ENCODE results near the gene JARID2.

The JARID2 gene

GRCh38 chr6:15355683-15356099 lies 109.8 kb downstream of the JARID2 start:
- no peak for DNase-seq (ENCODE audit: low read depth in 3 of 3)

DNA sequence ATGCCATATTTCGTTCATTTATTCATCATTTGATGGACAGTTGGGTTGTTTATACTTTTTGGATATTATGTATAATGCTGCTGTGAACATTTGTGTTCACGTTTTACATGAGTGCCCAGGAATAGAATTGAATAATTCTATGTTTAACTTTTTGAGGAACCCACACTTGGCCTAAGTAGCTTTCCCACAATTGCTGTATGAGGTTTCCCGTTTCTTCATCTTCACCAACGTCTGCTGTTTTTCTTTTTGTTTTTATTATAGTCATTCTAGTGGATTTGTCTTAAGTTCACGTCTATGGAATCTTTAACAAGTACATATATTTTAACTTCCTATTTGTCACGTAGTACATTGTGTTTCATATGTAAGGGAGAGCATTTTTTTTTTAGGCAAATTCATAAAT lies 110.3 kb downstream of the JARID2 start:
- no peak for DNase-seq (ENCODE audit: low read depth in 3 of 3)

DNA sequence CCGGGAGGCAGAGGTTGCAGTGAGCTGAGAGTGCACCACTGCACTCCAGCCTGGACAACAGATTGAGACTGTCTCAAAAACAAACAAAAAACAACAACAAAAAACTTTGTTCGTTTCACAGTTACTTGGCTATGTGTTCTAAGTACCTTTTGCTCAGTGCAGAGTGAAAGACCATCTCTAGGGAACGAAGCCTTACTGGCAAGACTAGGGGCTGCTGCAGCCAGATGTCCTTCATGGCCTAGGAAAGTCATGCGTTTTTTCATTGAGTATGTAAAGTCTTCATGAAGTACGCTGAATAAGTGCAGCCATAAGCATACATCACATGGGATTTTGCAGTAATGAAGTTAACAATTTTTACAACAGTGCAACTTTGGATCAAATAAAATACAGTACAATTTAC lies 111.1 kb downstream of the JARID2 start:
- no peak for DNase-seq (ENCODE audit: low read depth in 3 of 3)

GRCh38 chr6:15357782-15358181 lies 111.9 kb downstream of the JARID2 start:
- DNase-seq (ENCODE audit: low read depth in 3 of 3): no peak

- DNase-seq (ENCODE audit: low read depth in 3 of 3): no peak
Measured at GRCh38 chr6:15358579-15359327, 112.9 kb downstream of the JARID2 start.

DNA sequence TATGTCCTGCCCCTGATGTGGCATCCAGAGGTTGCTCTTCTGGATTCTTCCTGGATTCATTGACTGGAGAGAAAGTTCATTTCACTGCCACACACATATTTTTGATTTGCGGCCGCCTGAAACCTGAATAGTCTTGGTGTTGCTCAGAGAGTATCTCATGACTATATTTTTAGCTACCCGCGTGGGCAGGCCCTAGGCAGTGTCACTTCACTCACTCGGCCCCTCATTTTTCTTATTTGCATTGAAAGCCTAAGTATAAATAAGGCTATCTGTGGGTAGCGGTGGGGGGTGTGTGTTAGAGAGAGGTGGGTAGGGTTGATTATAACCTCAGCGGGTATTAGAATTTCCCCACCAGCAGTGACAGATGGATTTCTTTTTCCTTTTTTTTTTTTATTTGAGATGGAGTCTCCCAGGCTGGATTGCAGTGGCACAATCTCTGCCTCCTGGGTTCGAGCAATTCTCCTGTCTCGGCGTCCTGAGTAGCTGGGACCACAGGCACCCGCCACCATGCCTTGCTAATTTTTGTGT lies 113.5 kb downstream of the JARID2 start:
- no peak for DNase-seq (ENCODE audit: low read depth in 3 of 3)

DNA sequence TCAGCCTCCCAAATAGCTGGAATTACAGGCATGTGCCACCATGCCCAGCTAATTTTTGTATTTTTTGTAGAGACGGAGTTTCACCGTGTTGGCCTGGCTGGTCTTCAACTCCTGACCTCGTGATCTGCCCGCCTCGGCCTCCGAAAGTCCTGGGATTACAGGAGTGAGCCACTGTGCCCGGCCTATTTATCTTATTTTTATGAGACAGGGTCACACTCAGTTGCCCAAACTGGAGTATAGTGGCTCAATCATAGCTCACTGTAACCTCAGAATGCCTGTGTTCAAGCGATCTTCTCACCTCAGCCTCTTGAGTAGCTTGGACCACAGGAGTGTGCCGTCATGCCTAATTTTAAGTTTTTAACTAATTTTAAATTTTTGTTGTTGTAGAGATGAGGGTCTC lies 114.4 kb downstream of the JARID2 start:
- DNase-seq (ENCODE audit: low read depth in 3 of 3): no peak

DNA sequence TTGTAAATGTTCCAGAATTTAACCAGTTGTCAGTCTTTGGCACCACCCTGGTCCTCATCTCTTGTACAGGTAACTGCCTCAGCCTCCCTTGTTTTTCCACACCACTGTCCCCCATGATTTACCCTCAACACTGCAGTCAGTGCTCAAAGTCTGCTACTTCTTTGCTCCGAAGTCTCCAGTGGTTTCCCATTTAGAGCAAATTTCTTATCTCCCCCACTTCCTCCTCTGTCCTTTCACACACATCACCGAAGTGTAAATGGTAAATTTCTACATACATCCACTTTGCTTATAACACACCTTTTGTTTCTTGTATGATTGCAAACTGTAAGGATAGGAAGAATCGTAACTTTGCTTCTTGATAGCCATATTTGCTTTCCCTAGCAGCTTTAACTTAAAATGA lies 115.3 kb downstream of the JARID2 start:
- DNase-seq (ENCODE audit: low read depth in 3 of 3): no peak

DNA sequence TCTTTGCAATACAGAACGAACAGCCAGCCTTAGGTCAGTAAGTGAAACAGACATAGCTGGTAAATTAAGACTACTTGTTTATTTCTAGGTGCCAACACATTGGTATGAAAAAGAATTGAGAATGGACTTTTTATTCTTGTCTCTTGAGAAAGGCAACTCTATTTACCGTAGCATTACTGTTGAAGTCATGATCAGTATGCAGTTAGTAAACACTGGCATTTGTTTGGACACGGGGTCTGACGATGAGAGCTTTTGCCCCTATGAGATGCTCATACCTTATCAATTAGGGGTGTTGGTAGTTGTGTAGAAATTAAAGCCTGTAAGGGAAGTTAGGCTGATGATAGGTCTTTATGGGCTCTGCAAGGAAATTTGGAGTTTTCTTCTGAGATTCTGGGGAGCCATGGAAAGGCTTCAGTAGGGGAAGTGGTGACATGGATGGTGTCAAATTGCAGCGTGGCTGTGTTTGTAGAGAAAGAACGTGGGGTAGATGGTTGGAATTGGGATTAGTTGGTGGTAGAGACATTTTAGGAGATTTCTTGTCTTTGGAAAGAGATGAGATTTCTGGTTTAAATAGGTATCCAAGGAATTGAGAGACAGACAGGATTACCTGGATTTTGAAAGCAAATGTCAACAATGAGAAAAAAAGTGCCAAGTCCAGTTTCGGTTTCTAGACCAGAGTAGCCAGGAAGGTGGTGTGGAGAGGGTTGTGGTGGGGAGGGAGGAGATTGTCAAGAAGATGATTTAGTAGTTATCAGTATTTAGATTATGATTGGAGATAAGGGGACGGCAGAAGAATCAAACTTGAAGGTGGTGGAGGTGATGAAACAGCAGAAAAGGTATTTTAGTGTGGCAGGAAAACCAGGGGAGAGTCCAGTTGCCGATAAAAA lies 116.6 kb downstream of the JARID2 start:
- DNase-seq (ENCODE audit: low read depth in 3 of 3): no peak

GRCh38 chr6:15363164-15363522 lies 117.3 kb downstream of the JARID2 start:
- DNase-seq (ENCODE audit: low read depth in 3 of 3): no peak

DNA sequence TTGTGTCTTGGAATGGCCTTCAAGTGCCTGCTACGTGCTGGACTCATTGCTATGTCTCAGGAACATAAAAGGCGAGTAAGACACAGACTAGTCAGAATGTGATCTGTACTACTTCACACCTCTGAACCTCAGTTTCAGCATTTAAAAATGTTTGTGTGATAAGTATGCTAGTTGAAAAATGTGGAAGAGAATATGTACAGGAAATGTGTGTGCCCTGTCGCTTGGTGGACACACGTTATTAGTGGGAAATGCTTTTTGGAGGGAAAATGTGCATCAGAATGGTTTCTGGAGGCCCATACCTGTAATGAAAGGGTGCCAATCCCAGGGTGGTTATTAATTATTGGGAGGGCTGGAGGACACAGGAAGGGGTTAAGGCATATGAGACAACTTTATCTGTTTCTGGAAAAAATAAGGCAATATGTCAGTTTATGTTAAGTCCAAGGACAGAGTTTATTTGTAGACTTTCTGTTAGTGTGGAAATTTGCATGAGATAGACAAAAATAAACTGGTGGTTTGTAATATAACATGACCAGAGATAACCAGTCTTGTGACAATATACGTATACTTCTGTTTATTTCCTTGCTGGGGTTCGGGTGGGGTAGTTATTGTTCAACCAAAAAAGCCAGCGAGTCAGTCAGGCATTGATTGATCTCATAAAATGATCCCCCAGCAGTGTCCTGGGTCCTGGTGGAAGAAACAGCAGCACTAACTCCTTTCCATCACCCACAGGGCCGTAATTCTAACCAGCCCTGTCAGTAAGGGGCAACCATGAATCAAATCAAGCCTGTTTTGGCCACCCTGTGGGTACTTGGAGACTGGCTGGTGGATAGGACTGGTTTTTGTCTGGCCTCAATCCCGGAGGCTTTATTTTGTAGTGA lies 117.9 kb downstream of the JARID2 start:
- DNase-seq (ENCODE audit: low read depth in 3 of 3): no peak

DNA sequence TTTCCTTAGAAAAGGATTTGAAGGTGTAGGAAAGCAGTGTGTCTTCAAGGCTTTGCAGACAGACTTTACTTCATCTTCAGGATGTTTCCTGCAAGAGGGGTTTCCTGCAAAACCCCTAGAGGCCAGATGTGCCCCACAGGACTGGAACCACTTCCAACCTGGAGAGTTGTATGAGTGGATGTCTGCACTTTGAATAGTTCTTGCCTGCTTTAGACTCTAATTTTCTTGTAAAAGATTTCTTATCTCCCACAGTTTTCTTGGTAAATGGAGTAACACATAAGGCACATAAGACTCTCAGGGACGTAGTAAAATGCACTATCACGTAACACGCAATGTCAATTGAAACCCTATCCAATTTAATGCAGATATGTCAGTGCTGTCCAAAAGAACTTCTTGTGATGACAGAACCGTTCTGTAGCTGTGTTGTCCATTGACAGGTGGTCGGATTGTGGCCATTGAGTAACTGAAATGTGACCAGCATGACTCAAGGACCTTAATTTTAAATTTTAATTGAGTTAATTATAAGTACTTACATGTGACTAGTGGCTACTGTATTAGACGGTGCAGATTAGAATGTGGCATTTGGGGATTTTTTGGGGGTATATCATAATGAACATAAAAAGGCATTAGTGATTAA lies 118.7 kb downstream of the JARID2 start:
- DNase-seq (ENCODE audit: low read depth in 3 of 3): no peak

- DNase-seq (ENCODE audit: low read depth in 3 of 3): peak in 1 of 3 donors; percentile 30
Measured at GRCh38 chr6:15365273-15365687, 119.4 kb downstream of the JARID2 start.

DNA sequence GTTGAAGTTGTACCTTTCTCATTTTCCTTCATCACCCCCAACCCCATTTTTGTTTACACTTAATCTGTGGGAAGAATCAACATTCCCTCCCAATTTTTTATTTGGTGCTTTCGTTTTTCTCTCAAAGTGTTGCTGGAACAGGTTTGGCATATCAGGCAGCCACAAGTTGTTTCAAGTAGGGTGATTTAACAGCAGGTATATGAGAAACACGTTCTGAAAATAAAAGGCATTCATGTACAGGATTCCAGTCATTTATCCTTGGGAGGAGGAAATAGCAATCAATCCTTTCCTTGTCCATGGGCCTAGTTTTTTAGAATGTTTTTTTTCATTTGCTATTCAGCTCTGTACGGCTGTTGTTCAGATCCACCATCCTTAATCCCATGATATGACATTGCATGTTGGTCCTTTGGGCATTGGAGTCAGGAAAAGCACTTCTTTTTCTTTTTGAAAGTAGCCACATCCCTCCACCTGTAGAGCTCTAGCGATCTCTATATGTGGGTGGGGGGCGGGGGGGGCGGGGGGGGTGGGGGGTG lies 120.2 kb downstream of the JARID2 start:
- DNase-seq (ENCODE audit: low read depth in 3 of 3): no peak

DNA sequence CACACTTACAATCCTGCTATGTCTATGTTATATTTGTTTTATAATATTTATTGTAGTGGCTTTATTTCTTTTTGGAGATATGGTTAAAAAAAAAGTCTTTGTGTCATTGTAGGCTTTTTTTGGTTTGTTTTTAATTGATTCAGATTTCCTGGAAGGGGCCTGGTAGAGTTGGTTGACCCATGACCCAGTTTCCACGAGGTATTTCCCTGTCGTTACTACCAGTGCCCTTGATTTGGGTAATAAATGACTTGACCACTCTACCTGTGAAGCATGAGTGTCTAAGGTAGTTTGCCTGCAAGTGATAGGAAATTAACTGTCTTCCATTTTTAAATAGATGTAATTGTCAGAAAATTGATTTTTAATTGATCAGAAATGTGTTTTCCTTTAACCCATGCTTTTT lies 121.0 kb downstream of the JARID2 start:
- DNase-seq (ENCODE audit: low read depth in 3 of 3): no peak

- DNase-seq (ENCODE audit: low read depth in 3 of 3): no peak
Measured at GRCh38 chr6:15368186-15368585, 122.3 kb downstream of the JARID2 start.

DNA sequence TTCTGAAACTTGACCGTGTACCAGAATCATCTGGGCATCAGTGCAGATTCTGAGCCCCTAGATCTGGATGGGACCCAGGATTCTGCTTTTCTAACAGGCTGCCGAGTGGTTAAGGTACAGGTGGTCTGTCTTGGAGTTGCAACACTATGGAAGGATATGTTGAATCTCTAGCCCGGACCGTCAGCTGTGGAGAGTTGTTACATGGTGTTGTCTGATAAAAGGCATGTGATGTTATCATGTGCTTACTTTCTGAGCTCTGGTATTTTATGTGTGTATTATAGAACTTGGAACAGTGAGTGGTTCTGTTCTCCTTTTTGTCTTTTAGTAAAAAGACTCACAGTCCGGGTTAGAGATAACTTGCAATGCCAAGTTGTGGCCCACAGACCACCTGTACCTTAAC lies 123.0 kb downstream of the JARID2 start:
- no peak for DNase-seq (ENCODE audit: low read depth in 3 of 3)

DNA sequence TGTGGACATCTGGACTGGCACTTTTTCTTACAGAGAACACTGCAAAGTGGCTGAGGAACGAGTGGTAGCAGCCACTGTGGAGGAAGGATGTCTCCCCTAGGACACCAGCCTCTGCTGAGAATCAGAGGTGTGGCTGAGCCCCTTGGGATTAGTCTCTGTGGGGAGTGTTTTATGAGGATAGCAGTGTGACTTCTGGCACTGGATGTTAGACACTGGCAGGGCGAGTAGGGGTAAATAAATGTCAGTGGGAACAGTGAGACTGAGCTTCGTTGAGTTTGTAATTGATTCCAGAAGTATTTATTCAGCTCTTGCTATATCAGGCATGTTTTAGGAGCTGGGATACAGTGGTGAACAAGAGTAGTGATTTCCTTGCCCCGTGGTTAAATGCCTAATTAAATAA lies 124.0 kb downstream of the JARID2 start:
- DNase-seq (ENCODE audit: low read depth in 3 of 3): no peak

DNA sequence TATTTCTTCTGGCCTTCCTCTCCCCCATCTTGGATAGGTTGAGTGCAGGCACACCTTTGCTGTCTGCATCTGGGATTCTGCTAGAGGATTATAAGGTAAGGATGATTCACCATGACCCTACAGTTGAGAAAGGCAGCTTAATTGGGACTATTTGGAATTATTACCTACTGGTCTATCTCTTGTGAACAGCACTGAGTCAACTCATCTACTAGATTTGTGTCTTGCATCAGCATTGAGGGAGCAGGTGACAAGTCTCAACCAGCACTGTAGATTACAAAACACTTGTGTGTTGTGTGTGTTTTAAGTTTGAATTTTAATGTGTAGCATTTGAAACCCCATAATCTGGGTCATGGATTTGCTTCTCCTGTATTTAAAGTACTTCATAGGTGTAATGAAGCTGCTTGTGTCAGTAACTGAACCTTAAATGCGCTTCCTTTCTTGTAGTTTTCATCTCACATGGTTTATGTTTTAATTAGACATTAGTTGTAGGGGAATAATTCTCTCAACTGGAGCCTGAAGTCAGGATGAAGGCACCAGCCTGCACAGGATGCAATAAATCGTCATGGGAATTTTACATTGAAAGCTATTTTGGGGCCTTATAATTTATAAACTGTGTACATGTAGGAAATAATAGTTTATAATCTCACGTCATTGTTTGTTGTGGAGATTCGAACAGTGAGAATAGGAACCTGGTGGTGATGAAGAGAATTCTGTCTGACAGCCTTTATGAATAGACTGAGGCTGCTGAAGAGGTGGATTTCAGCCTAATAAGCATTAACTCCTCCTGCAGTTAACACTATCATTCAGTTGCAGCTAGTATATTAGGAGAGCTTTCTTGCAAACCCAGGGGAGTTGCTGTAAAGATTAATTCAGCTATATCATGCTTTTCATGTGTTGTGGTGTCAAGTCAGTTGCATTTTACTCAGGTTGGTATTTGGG lies 125.1 kb downstream of the JARID2 start:
- DNase-seq (ENCODE audit: low read depth in 3 of 3): no peak

GRCh38 chr6:15372932-15373331 lies 127.1 kb downstream of the JARID2 start:
- DNase-seq (ENCODE audit: low read depth in 3 of 3): no peak
